ENCODE measurements around the gene NSF. TPM values are rescaled to one million over a fixed set of nuclear protein-coding genes. Genes with fewer than 3 reads are reported as not detected.

The NSF gene
- total RNA-seq, 1 donor from 2014 or later: 44.7 TPM

DNA sequence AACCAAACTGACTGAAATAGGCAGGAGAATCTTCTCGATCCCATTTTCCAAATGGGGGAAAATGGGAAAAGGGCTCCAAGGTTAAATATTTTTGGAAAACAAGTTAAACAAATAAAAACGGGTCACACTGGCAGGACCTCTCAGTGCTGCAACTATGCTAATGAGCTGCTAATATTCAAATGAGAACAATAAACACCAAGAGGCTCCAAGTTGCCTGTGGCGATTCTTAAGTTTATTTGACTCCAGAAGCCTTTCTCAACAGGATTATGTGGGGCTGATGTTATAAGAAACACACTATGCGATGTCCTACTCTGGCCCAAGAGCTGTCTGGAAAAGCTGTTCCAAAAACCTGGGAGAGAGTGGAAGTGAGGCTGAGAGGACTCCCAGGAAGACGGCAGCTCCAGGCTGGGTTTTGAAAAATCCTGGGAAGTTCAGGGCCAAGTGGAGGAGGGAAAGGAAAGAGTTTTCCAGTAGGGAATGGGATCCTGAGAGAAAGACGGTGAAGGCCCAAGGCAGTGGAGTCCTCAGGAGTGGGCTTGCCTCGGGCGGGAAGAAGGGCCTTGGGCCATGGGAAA, 206.6 kb downstream of the NSF start:
- no peak for DNase-seq (ENCODE audit: low spot score)

GRCh38 chr17:46800573-46800972, 210.1 kb downstream of the NSF start:
- DNase-seq (ENCODE audit: low spot score): no peak

- no peak for DNase-seq (ENCODE audit: low spot score)
These were observed 212.3 kb downstream of the NSF start for GRCh38 chr17:46802800-46803199.

- no peak for DNase-seq (ENCODE audit: low spot score)
These were observed 213.1 kb downstream of the NSF start for GRCh38 chr17:46803544-46803943.

- no peak for DNase-seq (ENCODE audit: low spot score)
These were observed 215.3 kb downstream of the NSF start for GRCh38 chr17:46805771-46806170.

Other genes starting within 250 kb of the NSF start
- gene ARL17B, start 228.9 kb upstream of the NSF start, total RNA-seq: 20.9 TPM
- gene LRRC37A2, start 78.2 kb upstream of the NSF start, total RNA-seq: 8.1 TPM
- 23.0 TPM for gene ARL17A, start 11.0 kb upstream of the NSF start, total RNA-seq
- gene WNT3, start 228.0 kb downstream of the NSF start, total RNA-seq: 0.52 TPM

All from mucosa of gallbladder (tissue), 1 donor.